WTC11 (cell line): Measurements from ENCODE around the gene RHOT2. TPM values are rescaled to one million over a fixed set of nuclear protein-coding genes. Genes with fewer than 3 reads are reported as not detected.

Experiments used
- ATAC-seq: fragments of 200-7000 bp; cut with Tn5 transposase; 2 replicates; pipeline ENCODE4 v1.10.0; 2021; ENCODE audit warnings: mild to moderate bottlenecking, moderate library complexity
- CTCF ChIA-PET: fragments of 300-600 bp; sonication (Branson Sonifier 250); formaldehyde crosslinking; loops from one replicate; lab custom pipeline; 2021; ENCODE audit warnings: antibody characterized with exemption; lab: Charles Lee
- POLR2A ChIA-PET: fragments of 350-600 bp; sonication (Branson Sonifier 250); formaldehyde crosslinking; loops from one replicate; lab custom pipeline; 2021; ENCODE audit warnings: antibody characterized with exemption; lab: Charles Lee
- DNase-seq: peaks from one replicate; pipeline ENCODE4 v3.0.0; 2021; ENCODE audit warnings: low spot score
- H3K27ac Mint-ChIP-seq: 2 replicates; pipeline ENCODE4 v1.8.0; 2021; ENCODE audit warnings: mixed read lengths
- H3K27me3 Mint-ChIP-seq: 2 replicates; pipeline ENCODE4 v1.8.0; 2021; ENCODE audit warnings: low read depth, mild to moderate bottlenecking, moderate library complexity, mixed read lengths
- H3K36me3 Mint-ChIP-seq: 2 replicates; pipeline ENCODE4 v1.8.0; 2021; ENCODE audit warnings: mixed read lengths
- H3K4me1 Mint-ChIP-seq: 2 replicates; pipeline ENCODE4 v1.8.0; 2022; ENCODE audit warnings: mixed read lengths
- H3K4me3 Mint-ChIP-seq: 2 replicates; pipeline ENCODE4 v1.8.0; 2021; ENCODE audit warnings: mild to moderate bottlenecking, moderate library complexity, mixed read lengths
- H3K9me3 Mint-ChIP-seq: 2 replicates; pipeline ENCODE4 v1.8.0; 2021; ENCODE audit warnings: mixed read lengths
- CBFB ChIP-seq: sonication (generic); formaldehyde crosslinking; IDR thresholded peaks from 2 replicates; pipeline ENCODE4 v1.8.1; 2022; ENCODE audit warnings: mild to moderate bottlenecking, low read depth, missing genetic modification reagents
- EMX1 ChIP-seq: fragments of 250-450 bp; sonication (Bioruptor Pico); IDR thresholded peaks from 2 replicates; pipeline ENCODE4 v1.8.0; 2021; ENCODE audit warnings: mild to moderate bottlenecking
- FOXJ3 ChIP-seq: sonication (generic); formaldehyde crosslinking; IDR thresholded peaks from 2 replicates; pipeline ENCODE4 v1.9.0; 2021; ENCODE audit warnings: missing genetic modification reagents, mild to moderate bottlenecking, borderline replicate concordance
- GRHL2 ChIP-seq: fragments of 250-450 bp; sonication (Bioruptor Pico); IDR thresholded peaks from 2 replicates; pipeline ENCODE4 v1.8.0; 2022; ENCODE audit warnings: mild to moderate bottlenecking, moderate library complexity; ENCODE audit not compliant: insufficient replicate concordance, severe bottlenecking
- IRF2 ChIP-seq: sonication (generic); formaldehyde crosslinking; IDR thresholded peaks from 2 replicates; pipeline ENCODE4 v1.8.0; 2022; ENCODE audit warnings: low read depth, missing genetic modification reagents, borderline replicate concordance
- JAZF1 ChIP-seq: fragments of 250-450 bp; sonication (Bioruptor Pico); IDR thresholded peaks from 2 replicates; pipeline ENCODE4 v1.9.0; 2021; ENCODE audit warnings: moderate library complexity, mild to moderate bottlenecking, inconsistent platforms
- MXD4 ChIP-seq: fragments of 250-450 bp; sonication (Bioruptor Pico); IDR thresholded peaks from 2 replicates; pipeline ENCODE4 v1.8.0; 2021; ENCODE audit warnings: mild to moderate bottlenecking, moderate library complexity, borderline replicate concordance
- NFATC4 ChIP-seq: fragments of 250-450 bp; sonication (Bioruptor Pico); IDR thresholded peaks from 2 replicates; pipeline ENCODE4 v1.9.0; 2021; ENCODE audit warnings: mild to moderate bottlenecking
- NR3C1 ChIP-seq: sonication (generic); formaldehyde crosslinking; conservative IDR thresholded peaks from 2 replicates; pipeline ENCODE4 v1.8.1; 2023; ENCODE audit warnings: low read depth, mild to moderate bottlenecking, missing genetic modification reagents
- OVOL2 ChIP-seq: fragments of 250-450 bp; sonication (Bioruptor Pico); IDR thresholded peaks from 2 replicates; pipeline ENCODE4 v1.9.0; 2021; ENCODE audit warnings: mild to moderate bottlenecking, borderline replicate concordance
- PRRX2 ChIP-seq: fragments of 250-450 bp; sonication (Bioruptor Pico); IDR thresholded peaks from 2 replicates; pipeline ENCODE4 v1.8.0; 2021; ENCODE audit warnings: mild to moderate bottlenecking
- TEAD4 ChIP-seq: sonication (generic); formaldehyde crosslinking; IDR thresholded peaks from 2 replicates; pipeline ENCODE4 v1.8.0; 2022; ENCODE audit warnings: mild to moderate bottlenecking, missing genetic modification reagents
- TP53 ChIP-seq: sonication (generic); formaldehyde crosslinking; IDR thresholded peaks from 2 replicates; pipeline ENCODE4 v1.8.1; 2023; ENCODE audit warnings: mild to moderate bottlenecking, missing genetic modification reagents
- ZBTB21 ChIP-seq: sonication (generic); formaldehyde crosslinking; IDR thresholded peaks from 2 replicates; pipeline ENCODE4 v1.8.1; 2023; ENCODE audit warnings: mild to moderate bottlenecking, missing genetic modification reagents, borderline replicate concordance
- ZNF263 ChIP-seq: sonication (generic); formaldehyde crosslinking; IDR thresholded peaks from 2 replicates; pipeline ENCODE4 v1.8.1; 2022; ENCODE audit warnings: low read depth, mild to moderate bottlenecking, moderate library complexity, missing genetic modification reagents
- total RNA-seq: library from RNA; stranded (reverse); gene quantifications from 3 replicates; pipeline ENCODE4 v1.2.3, GENCODE V29; 2021
- TF ChIP-seq, protein P1 (sequence below): sonication (generic); formaldehyde crosslinking; IDR thresholded peaks from 2 replicates; pipeline ENCODE4 v1.8.1; 2023; ENCODE audit warnings: mild to moderate bottlenecking, moderate library complexity, missing genetic modification reagents
- TF ChIP-seq, protein P2 (sequence below): sonication (generic); formaldehyde crosslinking; IDR thresholded peaks from 2 replicates; pipeline ENCODE4 v1.8.0; 2022; ENCODE audit warnings: mild to moderate bottlenecking, missing genetic modification reagents
- TF ChIP-seq, protein P3 (sequence below): sonication (generic); formaldehyde crosslinking; IDR thresholded peaks from 2 replicates; pipeline ENCODE4 v1.8.0; 2022; ENCODE audit warnings: mild to moderate bottlenecking, missing genetic modification reagents
- TF ChIP-seq, protein P4 (sequence below): fragments of 250-450 bp; sonication (Bioruptor Pico); IDR thresholded peaks from 2 replicates; pipeline ENCODE4 v1.9.0; 2021; ENCODE audit warnings: mild to moderate bottlenecking
- TF ChIP-seq, protein P5 (sequence below): sonication (generic); formaldehyde crosslinking; IDR thresholded peaks from 2 replicates; pipeline ENCODE4 v1.8.0; 2023; ENCODE audit warnings: missing genetic modification reagents, mild to moderate bottlenecking, borderline replicate concordance
- TF ChIP-seq, protein P6 (sequence below): sonication (generic); formaldehyde crosslinking; IDR thresholded peaks from 2 replicates; pipeline ENCODE4 v1.8.0; 2022; ENCODE audit warnings: mild to moderate bottlenecking, missing genetic modification reagents

The RHOT2 gene
- total RNA-seq, 1 experiment from 2014 or later, result 285 TPM

DNA sequence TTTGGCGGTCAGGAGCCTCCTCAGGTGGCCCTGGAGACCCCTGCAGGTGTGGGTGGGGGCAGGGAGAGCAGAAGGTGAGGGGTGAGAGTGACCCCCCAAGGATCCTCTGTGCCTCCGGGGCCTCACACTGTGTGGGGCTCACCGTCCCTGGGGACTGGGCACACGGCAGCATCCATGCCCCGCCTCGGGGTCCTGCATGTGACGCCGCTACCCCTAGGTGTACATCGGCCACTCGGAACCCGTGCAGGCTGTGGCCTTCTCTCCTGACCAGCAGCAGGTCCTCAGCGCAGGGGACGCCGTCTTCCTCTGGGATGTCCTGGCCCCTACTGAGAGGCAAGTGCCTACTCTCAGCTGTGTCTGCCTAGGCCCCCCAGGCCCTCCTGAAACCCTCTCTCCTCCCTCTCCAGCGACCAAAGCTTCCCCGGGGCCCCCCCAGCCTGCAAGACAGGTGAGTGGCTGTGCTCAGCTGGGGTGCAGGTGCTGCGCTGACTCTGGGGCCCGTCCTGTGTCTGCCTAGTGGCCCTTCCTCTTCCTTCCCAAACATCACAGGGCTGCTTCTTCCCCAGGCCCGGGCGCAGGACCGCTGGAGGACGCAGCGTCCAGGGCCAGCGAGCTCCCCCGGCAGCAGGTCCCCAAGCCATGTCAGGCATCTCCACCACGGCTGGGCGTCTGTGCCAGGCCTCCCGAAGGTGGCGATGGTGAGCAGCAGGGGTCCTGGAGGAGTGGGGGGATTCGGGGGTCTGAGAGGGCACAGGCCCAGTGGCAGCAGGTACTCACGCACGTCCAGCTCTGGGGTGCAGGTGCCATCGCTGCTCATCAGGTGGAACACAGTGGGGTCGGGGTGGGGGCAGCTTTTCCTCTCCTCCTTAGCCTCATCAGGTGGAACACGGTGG lies 9.0 kb upstream of the RHOT2 start:
- no peaks in the 10 kb centered on the region for H3K36me3 Mint-ChIP-seq
- H3K27ac Mint-ChIP-seq, result no peak overlapping the region
- H3K4me1 Mint-ChIP-seq, result peaks cover 4% of the 10 kb centered on the region
- H3K9me3 Mint-ChIP-seq, result no peaks in the 10 kb centered on the region
- H3K4me3 Mint-ChIP-seq, result no peak overlapping the region
- H3K27me3 Mint-ChIP-seq, result no peaks in the 10 kb centered on the region
- TF ChIP-seq NFATC4 (CRISPR knock-in tag), result no peak
- TF ChIP-seq, protein P1, sequence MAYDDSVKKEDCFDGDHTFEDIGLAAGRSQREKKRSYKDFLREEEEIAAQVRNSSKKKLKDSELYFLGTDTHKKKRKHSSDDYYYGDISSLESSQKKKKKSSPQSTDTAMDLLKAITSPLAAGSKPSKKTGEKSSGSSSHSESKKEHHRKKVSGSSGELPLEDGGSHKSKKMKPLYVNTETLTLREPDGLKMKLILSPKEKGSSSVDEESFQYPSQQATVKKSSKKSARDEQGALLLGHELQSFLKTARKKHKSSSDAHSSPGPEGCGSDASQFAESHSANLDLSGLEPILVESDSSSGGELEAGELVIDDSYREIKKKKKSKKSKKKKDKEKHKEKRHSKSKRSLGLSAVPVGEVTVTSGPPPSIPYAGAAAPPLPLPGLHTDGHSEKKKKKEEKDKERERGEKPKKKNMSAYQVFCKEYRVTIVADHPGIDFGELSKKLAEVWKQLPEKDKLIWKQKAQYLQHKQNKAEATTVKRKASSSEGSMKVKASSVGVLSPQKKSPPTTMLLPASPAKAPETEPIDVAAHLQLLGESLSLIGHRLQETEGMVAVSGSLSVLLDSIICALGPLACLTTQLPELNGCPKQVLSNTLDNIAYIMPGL (CRISPR knock-in tag), result no peak
- no peak for TF ChIP-seq PRRX2 (CRISPR knock-in tag)
- no peak for TF ChIP-seq FOXJ3
- TF ChIP-seq ZBTB21 (CRISPR knock-in tag), result no peak
- no peak for TF ChIP-seq CBFB (CRISPR knock-in tag)
- TF ChIP-seq TEAD4 (CRISPR knock-in tag), result no peak
- no peak for TF ChIP-seq JAZF1 (CRISPR knock-in tag)
- no peak for TF ChIP-seq GRHL2 (CRISPR knock-in tag)
- TF ChIP-seq, protein P2, sequence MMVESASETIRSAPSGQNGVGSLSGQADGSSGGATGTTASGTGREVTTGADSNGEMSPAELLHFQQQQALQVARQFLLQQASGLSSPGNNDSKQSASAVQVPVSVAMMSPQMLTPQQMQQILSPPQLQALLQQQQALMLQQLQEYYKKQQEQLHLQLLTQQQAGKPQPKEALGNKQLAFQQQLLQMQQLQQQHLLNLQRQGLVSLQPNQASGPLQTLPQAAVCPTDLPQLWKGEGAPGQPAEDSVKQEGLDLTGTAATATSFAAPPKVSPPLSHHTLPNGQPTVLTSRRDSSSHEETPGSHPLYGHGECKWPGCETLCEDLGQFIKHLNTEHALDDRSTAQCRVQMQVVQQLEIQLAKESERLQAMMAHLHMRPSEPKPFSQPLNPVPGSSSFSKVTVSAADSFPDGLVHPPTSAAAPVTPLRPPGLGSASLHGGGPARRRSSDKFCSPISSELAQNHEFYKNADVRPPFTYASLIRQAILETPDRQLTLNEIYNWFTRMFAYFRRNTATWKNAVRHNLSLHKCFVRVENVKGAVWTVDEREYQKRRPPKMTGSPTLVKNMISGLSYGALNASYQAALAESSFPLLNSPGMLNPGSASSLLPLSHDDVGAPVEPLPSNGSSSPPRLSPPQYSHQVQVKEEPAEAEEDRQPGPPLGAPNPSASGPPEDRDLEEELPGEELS (CRISPR knock-in tag), result no peak
- TF ChIP-seq, protein P3, sequence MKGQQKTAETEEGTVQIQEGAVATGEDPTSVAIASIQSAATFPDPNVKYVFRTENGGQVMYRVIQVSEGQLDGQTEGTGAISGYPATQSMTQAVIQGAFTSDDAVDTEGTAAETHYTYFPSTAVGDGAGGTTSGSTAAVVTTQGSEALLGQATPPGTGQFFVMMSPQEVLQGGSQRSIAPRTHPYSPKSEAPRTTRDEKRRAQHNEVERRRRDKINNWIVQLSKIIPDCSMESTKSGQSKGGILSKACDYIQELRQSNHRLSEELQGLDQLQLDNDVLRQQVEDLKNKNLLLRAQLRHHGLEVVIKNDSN, result no peak
- no peak for TF ChIP-seq OVOL2
- no peak for TF ChIP-seq MXD4 (CRISPR knock-in tag)
- no peak for TF ChIP-seq ZNF263 (CRISPR knock-in tag)
- TF ChIP-seq, protein P4, sequence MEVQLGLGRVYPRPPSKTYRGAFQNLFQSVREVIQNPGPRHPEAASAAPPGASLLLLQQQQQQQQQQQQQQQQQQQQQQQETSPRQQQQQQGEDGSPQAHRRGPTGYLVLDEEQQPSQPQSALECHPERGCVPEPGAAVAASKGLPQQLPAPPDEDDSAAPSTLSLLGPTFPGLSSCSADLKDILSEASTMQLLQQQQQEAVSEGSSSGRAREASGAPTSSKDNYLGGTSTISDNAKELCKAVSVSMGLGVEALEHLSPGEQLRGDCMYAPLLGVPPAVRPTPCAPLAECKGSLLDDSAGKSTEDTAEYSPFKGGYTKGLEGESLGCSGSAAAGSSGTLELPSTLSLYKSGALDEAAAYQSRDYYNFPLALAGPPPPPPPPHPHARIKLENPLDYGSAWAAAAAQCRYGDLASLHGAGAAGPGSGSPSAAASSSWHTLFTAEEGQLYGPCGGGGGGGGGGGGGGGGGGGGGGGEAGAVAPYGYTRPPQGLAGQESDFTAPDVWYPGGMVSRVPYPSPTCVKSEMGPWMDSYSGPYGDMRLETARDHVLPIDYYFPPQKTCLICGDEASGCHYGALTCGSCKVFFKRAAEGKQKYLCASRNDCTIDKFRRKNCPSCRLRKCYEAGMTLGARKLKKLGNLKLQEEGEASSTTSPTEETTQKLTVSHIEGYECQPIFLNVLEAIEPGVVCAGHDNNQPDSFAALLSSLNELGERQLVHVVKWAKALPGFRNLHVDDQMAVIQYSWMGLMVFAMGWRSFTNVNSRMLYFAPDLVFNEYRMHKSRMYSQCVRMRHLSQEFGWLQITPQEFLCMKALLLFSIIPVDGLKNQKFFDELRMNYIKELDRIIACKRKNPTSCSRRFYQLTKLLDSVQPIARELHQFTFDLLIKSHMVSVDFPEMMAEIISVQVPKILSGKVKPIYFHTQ (CRISPR knock-in tag), result no peak
- no peak for TF ChIP-seq IRF2 (CRISPR knock-in tag)
- no peak for TF ChIP-seq NR3C1
- ChIA-PET CTCF (interaction anchor here (0.9 to 3.3 kb wide), 6 partner anchors 10 to 552 kb away, joined by 3 to 54 read pairs (median 8); partner anchors contain the start of genes METTL26 and WDR90), POLR2A (no interaction called here)
- DNase-seq, result no peak
- ATAC-seq, result no peak

DNA sequence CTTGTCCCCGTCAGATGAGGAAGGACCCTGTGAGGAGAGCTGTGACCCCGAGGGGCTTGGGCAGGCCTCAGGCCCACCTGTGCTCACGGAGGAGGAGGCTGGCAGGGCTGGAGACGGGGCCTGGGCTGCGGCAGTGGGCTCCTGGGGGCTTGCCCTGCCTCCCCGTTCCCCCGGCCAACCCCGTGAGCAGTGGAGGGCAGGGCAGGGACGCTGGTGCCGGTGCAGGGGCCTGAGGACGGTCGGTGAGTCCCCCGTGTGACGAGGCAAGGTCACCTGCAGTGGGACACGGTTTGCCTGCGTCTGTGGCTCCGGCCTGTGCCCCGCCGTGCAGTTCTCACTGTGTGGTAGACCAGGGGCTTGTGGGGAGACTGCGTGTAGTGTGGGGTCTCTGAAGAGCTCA lies 8.3 kb upstream of the RHOT2 start:
- ChIA-PET CTCF (interaction anchor here (0.9 to 3.3 kb wide), 11 partner anchors 10 to 553 kb away, joined by 3 to 54 read pairs (median 8); partner anchors contain the start of genes METTL26, RHBDL1 and WDR90), POLR2A (interaction anchor here (1.4 kb wide), 1 partner anchor 21 kb away, joined by 5 read pairs; no protein-coding TSS in a partner anchor)
- DNase-seq, result no peak
- H3K27me3 Mint-ChIP-seq, result no peaks in the 10 kb centered on the region
- ATAC-seq, result no peak
- H3K27ac Mint-ChIP-seq, result no peak overlapping the region
- H3K36me3 Mint-ChIP-seq, result no peaks in the 10 kb centered on the region
- H3K9me3 Mint-ChIP-seq, result no peaks in the 10 kb centered on the region
- peaks cover 4% of the 10 kb centered on the region for H3K4me1 Mint-ChIP-seq
- H3K4me3 Mint-ChIP-seq, result no peak overlapping the region
- TF ChIP-seq, protein P5, sequence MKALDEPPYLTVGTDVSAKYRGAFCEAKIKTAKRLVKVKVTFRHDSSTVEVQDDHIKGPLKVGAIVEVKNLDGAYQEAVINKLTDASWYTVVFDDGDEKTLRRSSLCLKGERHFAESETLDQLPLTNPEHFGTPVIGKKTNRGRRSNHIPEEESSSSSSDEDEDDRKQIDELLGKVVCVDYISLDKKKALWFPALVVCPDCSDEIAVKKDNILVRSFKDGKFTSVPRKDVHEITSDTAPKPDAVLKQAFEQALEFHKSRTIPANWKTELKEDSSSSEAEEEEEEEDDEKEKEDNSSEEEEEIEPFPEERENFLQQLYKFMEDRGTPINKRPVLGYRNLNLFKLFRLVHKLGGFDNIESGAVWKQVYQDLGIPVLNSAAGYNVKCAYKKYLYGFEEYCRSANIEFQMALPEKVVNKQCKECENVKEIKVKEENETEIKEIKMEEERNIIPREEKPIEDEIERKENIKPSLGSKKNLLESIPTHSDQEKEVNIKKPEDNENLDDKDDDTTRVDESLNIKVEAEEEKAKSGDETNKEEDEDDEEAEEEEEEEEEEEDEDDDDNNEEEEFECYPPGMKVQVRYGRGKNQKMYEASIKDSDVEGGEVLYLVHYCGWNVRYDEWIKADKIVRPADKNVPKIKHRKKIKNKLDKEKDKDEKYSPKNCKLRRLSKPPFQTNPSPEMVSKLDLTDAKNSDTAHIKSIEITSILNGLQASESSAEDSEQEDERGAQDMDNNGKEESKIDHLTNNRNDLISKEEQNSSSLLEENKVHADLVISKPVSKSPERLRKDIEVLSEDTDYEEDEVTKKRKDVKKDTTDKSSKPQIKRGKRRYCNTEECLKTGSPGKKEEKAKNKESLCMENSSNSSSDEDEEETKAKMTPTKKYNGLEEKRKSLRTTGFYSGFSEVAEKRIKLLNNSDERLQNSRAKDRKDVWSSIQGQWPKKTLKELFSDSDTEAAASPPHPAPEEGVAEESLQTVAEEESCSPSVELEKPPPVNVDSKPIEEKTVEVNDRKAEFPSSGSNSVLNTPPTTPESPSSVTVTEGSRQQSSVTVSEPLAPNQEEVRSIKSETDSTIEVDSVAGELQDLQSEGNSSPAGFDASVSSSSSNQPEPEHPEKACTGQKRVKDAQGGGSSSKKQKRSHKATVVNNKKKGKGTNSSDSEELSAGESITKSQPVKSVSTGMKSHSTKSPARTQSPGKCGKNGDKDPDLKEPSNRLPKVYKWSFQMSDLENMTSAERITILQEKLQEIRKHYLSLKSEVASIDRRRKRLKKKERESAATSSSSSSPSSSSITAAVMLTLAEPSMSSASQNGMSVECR, result no peak
- TF ChIP-seq EMX1 (CRISPR knock-in tag), result no peak
- TF ChIP-seq TP53, result no peak
- TF ChIP-seq, protein P6, sequence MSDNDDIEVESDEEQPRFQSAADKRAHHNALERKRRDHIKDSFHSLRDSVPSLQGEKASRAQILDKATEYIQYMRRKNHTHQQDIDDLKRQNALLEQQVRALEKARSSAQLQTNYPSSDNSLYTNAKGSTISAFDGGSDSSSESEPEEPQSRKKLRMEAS, result no peak
